HG02970 (cell line): ENCODE results near the gene ARHGEF2.
"Not testable (repeated sequence)": the region's sequence is repeated elsewhere in the genome, so short reads cannot be mapped to it uniquely, and the experiment has no call there.

Experiments
- ATAC-seq: cut with Tn5 transposase; IDR thresholded peaks from one replicate; pipeline ENCODE4 v1.9.1; 2021; ENCODE audit warnings: mild to moderate bottlenecking, moderate library complexity, moderate number of reproducible peaks; ENCODE audit not compliant: unreplicated experiment, low FRiP score

ARHGEF2 gene

GRCh38 chr1:155946633-155947219, 31.6 kb downstream of the ARHGEF2 start:
- ATAC-seq, result peak; percentile 10

GRCh38 chr1:155944444-155944799, 33.9 kb downstream of the ARHGEF2 start:
- ATAC-seq, result no peak

- no peak for ATAC-seq
Observed at GRCh38 chr1:155942578-155943141, 35.7 kb downstream of the ARHGEF2 start.

GRCh38 chr1:155941845-155942531, 36.4 kb downstream of the ARHGEF2 start:
- ATAC-seq, result no peak

GRCh38 chr1:155940993-155941844, 37.1 kb downstream of the ARHGEF2 start, which contains the start of gene RXFP4:
RXFP4 (plus strand) TSS chr1:155941638; CDS start chr1:155941710, 72 bp downstream.
- ATAC-seq, result no peak

- ATAC-seq, result no peak
Observed at GRCh38 chr1:155940482-155940992, 37.8 kb downstream of the ARHGEF2 start.

- no peak for ATAC-seq
Observed at GRCh38 chr1:155938220-155938627, 40.1 kb downstream of the ARHGEF2 start.

GRCh38 chr1:155934936-155935590, 43.3 kb downstream of the ARHGEF2 start:
- no peak for ATAC-seq

- ATAC-seq, result peak; percentile 92
Observed at GRCh38 chr1:155934097-155934935, 44.0 kb downstream of the ARHGEF2 start, which contains the start of gene KHDC4. KHDC4 (minus strand) TSS chr1:155934413; CDS start chr1:155934373, 40 bp downstream.

- peak; percentile 11 for ATAC-seq
Observed at GRCh38 chr1:155933591-155934096, 44.7 kb downstream of the ARHGEF2 start.

- ATAC-seq, result no peak
Observed at GRCh38 chr1:155932487-155932886, 45.9 kb downstream of the ARHGEF2 start.

GRCh38 chr1:155932081-155932480, 46.3 kb downstream of the ARHGEF2 start:
- ATAC-seq, result no peak

GRCh38 chr1:155931332-155932038, 46.9 kb downstream of the ARHGEF2 start:
- no peak for ATAC-seq

- not testable (repeated sequence) for ATAC-seq
Observed at GRCh38 chr1:155930725-155931124, 47.6 kb downstream of the ARHGEF2 start.

GRCh38 chr1:155929057-155929456, 49.3 kb downstream of the ARHGEF2 start:
- no peak for ATAC-seq

GRCh38 chr1:155925506-155925905, 52.8 kb downstream of the ARHGEF2 start:
- ATAC-seq, result no peak

GRCh38 chr1:155920717-155921116, 57.6 kb downstream of the ARHGEF2 start:
- ATAC-seq, result no peak

GRCh38 chr1:155919801-155920200, 58.5 kb downstream of the ARHGEF2 start:
- ATAC-seq, result no peak
